ENCODE data around the gene PROZ.

Gene PROZ

GRCh38 chr13:113208421-113209335, 50.2 kb downstream of the PROZ start, which contains the start of gene PCID2 (continued):
- TF ChIP-seq ZBTB8A (tag by site-specific recombination; IDR thresholded peaks at IDR 0.05) (peak; percentile 95), PRDM6 (tag by site-specific recombination; IDR thresholded peaks at IDR 0.05) (no peak), ZNF350 (tag by site-specific recombination; IDR thresholded peaks at IDR 0.05) (no peak), ZNF548 (tag by site-specific recombination; IDR thresholded peaks at IDR 0.05) (no peak), GLI2 (tag by site-specific recombination; IDR thresholded peaks at IDR 0.05; ENCODE audit: borderline replicate concordance, low read depth) (no peak), ZBTB21 (tag by site-specific recombination; IDR thresholded peaks at IDR 0.05) (peak; percentile 68), ZNF514 (tag by site-specific recombination; IDR thresholded peaks at IDR 0.05) (no peak), ZNF140 (tag by site-specific recombination; IDR thresholded peaks at IDR 0.05) (no peak), GLIS2 (tag by site-specific recombination; IDR thresholded peaks at IDR 0.05) (peak; percentile 97), ZNF23 (tag by site-specific recombination; IDR thresholded peaks at IDR 0.05; ENCODE audit: borderline replicate concordance) (no peak), INSM2 (tag by site-specific recombination; IDR thresholded peaks at IDR 0.05) (peak; percentile 94), ZBTB1 (tag by site-specific recombination; IDR thresholded peaks at IDR 0.05) (peak; percentile 70; the same call in 1 of the 2 replicates), ZNF433 (tag by site-specific recombination; IDR thresholded peaks at IDR 0.05; ENCODE audit: low read depth) (no peak), ZNF571 (tag by site-specific recombination; IDR thresholded peaks at IDR 0.05) (no peak), ZNF654 (tag by site-specific recombination; IDR thresholded peaks at IDR 0.05; ENCODE audit: low read depth) (no peak), ZNF677 (tag by site-specific recombination; IDR thresholded peaks at IDR 0.05) (peak; percentile 65; the same call in 1 of the 2 replicates), GFI1B (tag by site-specific recombination; IDR thresholded peaks at IDR 0.05) (peak; percentile 61), PBX3 (CRISPR knock-in tag; IDR thresholded peaks at IDR 0.05) (peak; percentile 94), ZNF426 (tag by site-specific recombination; IDR thresholded peaks at IDR 0.05) (no peak), ZNF354C (tag by site-specific recombination; IDR thresholded peaks at IDR 0.05; ENCODE audit: borderline replicate concordance, low read depth) (no peak), ZNF335 (tag by site-specific recombination; conservative IDR thresholded peaks at IDR 0.05) (peak; percentile 91), ZNF626 (tag by site-specific recombination; IDR thresholded peaks at IDR 0.05) (no peak), HIC1 (tag by site-specific recombination; IDR thresholded peaks at IDR 0.05) (peak; percentile 10; the same call in 1 of the 2 replicates), ZNF768 (tag by site-specific recombination; IDR thresholded peaks at IDR 0.05) (no peak), ZNF777 (tag by site-specific recombination; IDR thresholded peaks at IDR 0.05; ENCODE audit: borderline replicate concordance) (no peak), ZNF670 (tag by site-specific recombination; IDR thresholded peaks at IDR 0.05; ENCODE audit: low read depth) (no peak), ZNF362 (tag by site-specific recombination; IDR thresholded peaks at IDR 0.05) (no peak), HOXD13 (CRISPR knock-in tag; IDR thresholded peaks at IDR 0.05; ENCODE audit: borderline replicate concordance) (no peak), ZFP3 (tag by site-specific recombination; IDR thresholded peaks at IDR 0.05; ENCODE audit: low read depth) (peak; percentile 32; the same call in 1 of the 2 replicates), KLF8 (tag by site-specific recombination; IDR thresholded peaks at IDR 0.05) (peak; percentile 85), ZNF138 (tag by site-specific recombination; IDR thresholded peaks at IDR 0.05; ENCODE audit: borderline replicate concordance) (no peak), ZNF174 (tag by site-specific recombination; IDR thresholded peaks at IDR 0.05) (no peak), ZNF132 (tag by site-specific recombination; IDR thresholded peaks at IDR 0.05; ENCODE audit: borderline replicate concordance) (no peak)
